ENCODE measurements around the gene LRRC19.

DNA sequence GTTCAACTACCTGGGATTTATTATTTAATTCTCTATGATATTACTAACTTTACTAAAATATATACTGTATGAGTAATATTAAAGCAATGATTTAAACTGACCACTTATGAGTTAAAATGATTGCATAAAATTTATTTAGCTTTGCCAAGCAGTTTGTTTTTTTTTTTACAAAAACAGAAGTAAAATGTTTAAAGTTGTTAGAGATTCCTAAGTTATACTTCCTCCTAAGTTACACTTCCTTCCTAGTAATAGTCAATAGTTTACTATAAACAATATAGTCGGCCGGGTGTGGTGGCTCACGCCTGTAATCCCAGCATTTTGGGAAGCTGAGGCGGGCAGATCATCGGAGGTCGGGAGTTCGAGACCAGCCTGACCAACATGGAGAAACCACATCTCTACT lies 23.7 kb upstream of the LRRC19 start:
- TF ChIP-seq, protein P1, sequence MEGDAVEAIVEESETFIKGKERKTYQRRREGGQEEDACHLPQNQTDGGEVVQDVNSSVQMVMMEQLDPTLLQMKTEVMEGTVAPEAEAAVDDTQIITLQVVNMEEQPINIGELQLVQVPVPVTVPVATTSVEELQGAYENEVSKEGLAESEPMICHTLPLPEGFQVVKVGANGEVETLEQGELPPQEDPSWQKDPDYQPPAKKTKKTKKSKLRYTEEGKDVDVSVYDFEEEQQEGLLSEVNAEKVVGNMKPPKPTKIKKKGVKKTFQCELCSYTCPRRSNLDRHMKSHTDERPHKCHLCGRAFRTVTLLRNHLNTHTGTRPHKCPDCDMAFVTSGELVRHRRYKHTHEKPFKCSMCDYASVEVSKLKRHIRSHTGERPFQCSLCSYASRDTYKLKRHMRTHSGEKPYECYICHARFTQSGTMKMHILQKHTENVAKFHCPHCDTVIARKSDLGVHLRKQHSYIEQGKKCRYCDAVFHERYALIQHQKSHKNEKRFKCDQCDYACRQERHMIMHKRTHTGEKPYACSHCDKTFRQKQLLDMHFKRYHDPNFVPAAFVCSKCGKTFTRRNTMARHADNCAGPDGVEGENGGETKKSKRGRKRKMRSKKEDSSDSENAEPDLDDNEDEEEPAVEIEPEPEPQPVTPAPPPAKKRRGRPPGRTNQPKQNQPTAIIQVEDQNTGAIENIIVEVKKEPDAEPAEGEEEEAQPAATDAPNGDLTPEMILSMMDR (IDR thresholded peaks at IDR 0.05; ENCODE audit: borderline replicate concordance, extremely low read depth, low read length, poor library complexity, severe bottlenecking): no peak
- no peak for TF ChIP-seq EZH2 (IDR thresholded peaks at IDR 0.05; ENCODE audit: borderline replicate concordance, low read depth, low read length, severe bottlenecking)

Data from DND-41 (cell line).